Stomach (tissue), 9 donors: Measurements from ENCODE around the gene GJA9. TPM values are rescaled to one million over a fixed set of nuclear protein-coding genes. Genes with fewer than 3 reads are reported as not detected.

Source experiments
- DNase-seq, 2 donors: peaks; one replicate each; pipeline versions ENCODE4 v3.0.0 to v3.0.0-alpha.2; 2013 to 2019
- H3K27ac ChIP-seq, 5 donors: fragments of 200-600 bp in 4 of 5; sonication (generic) in 4 of 5; one replicate each; pipeline ENCODE4 v1.5.1; 2013 to 2019; ENCODE audit warnings: mild to moderate bottlenecking in 1 of 5, moderate library complexity in 1 of 5
- H3K27me3 ChIP-seq, 3 donors: fragments of 200-600 bp; sonication (generic); one replicate each; pipeline ENCODE4 v1.5.1; 2017 to 2019; ENCODE audit warnings: mixed run types in 1 of 3
- H3K36me3 ChIP-seq, 4 donors: fragments of 200-600 bp; sonication (generic); 1 replicate in 3 of 4; 2 replicates in 1 of 4; pipeline ENCODE4 v1.5.1; 2016 to 2019
- H3K4me1 ChIP-seq, 4 donors: fragments of 200-600 bp; sonication (generic); one replicate each; pipeline ENCODE4 v1.5.1; 2016 to 2019
- H3K4me3 ChIP-seq, 4 donors: fragments of 200-600 bp; sonication (generic) in 3 of 4; one replicate each; pipeline ENCODE4 v1.5.1; 2016 to 2019; ENCODE audit warnings: mild to moderate bottlenecking in 1 of 4
- H3K9me3 ChIP-seq, 4 donors: fragments of 200-600 bp; sonication (generic); one replicate each; pipeline ENCODE4 v1.5.1; 2016 to 2019
- CTCF ChIP-seq, 7 experiments: fragments of 450-650 bp in 4 of 7; fragments of 200-600 bp in 3 of 7; sonication (generic) in 3 of 7; IDR thresholded peaks; one replicate each; pipeline ENCODE4 v1.5.1; 2016 to 2019; ENCODE audit warnings: antibody characterized with exemption in 7 of 7, control low read depth in 2 of 7, mild to moderate bottlenecking in 1 of 7
- EP300 ChIP-seq: sonication (generic); formaldehyde crosslinking; IDR thresholded peaks from one replicate; pipeline ENCODE4 v1.6.1; 2017; ENCODE audit warnings: antibody characterized with exemption
- POLR2A ChIP-seq, 4 donors: fragments of 450-650 bp; IDR thresholded peaks; one replicate each; pipeline ENCODE4 v1.6.1; 2016; ENCODE audit warnings: antibody characterized with exemption in 4 of 4, control low read depth in 2 of 4, mild to moderate bottlenecking in 1 of 4, moderate library complexity in 1 of 4
- POLR2AphosphoS5 ChIP-seq, 3 donors: sonication (generic); formaldehyde crosslinking; IDR thresholded peaks; one replicate each; pipeline ENCODE4 v1.6.1; 2016; ENCODE audit warnings: antibody characterized with exemption in 3 of 3
- WGBS, 5 donors: extraction: QIAGEN DNeasy Blood & Tissue Kit in 3 of 5; methylation state at CpG; one replicate each; pipeline versions ENCODE4 v1.1.5 to v1.1.7; 2013 to 2018; 5-methylcytosine and 5-hydroxymethylcytosine counted together
- intact Hi-C: fragments of 100-400 bp; cut with DNase I; formaldehyde crosslinking; loops from one replicate; pipeline ENCODE4 v1.15.1; 2023; ENCODE audit warnings: low total_unique reads
- polyA plus RNA-seq, 3 donors: library from polyadenylated mRNA; stranded (reverse); fragments of 200-250 nt; gene quantifications; one replicate each; pipeline ENCODE4 v1.2.3, GENCODE V29; 2013
- total RNA-seq, 5 donors: library from RNA; depleted of rRNA; stranded (reverse); fragments of >200 nt; gene quantifications; one replicate each; pipeline versions ENCODE4 v1.1.0 to v1.2.3, GENCODE V29; 2014 to 2016
- donor health status: healthy with polysubstance abuse.
- donor health status: Bipolar disorder and iron deficiency.
- donor health status: healthy.

The GJA9 gene
- total and polyA plus RNA-seq, 8 donors = 0.25 to 0.73 TPM; not detected in 6

- H3K4me1 ChIP-seq = peaks cover 0 to 4% (median 0%) of the 10 kb centered on the region in 4 donors
- intact Hi-C loops = no loop called here
- TF ChIP-seq EP300 (no peak), POLR2AphosphoS5 (IDR thresholded peaks at IDR 0.05) (no peak), POLR2A (IDR thresholded peaks at IDR 0.05) (no peak), CTCF (IDR thresholded peaks at IDR 0.05) (no peak)
- no peak overlapping the region for H3K27ac ChIP-seq
- no peaks in the 10 kb centered on the region for H3K9me3 ChIP-seq
- 82 to 100% (median 95%) methylated on average over 2 of the region's 2 CpGs for WGBS, 5 donors
- no peaks in the 10 kb centered on the region for H3K36me3 ChIP-seq
- H3K27me3 ChIP-seq = no peaks in the 10 kb centered on the region
- no peak overlapping the region for H3K4me3 ChIP-seq
- no peak for DNase-seq
These were observed 44.0 kb upstream of the GJA9 start for GRCh38 chr1:38925391-38925790.

- peak; percentile 35 to 61 for DNase-seq
- no peaks in the 10 kb centered on the region for H3K36me3 ChIP-seq
- WGBS, 5 donors = 30 to 66% (median 50%) methylated on average over 3 of the region's 3 CpGs
- no peaks in the 10 kb centered on the region for H3K9me3 ChIP-seq
- intact Hi-C loops = no loop called here
- peak overlapping the region in 2 of 5 donors; percentile 8 to 43 for H3K27ac ChIP-seq
- no peaks in the 10 kb centered on the region for H3K27me3 ChIP-seq
- H3K4me1 ChIP-seq = peaks cover 0 to 4% (median 0%) of the 10 kb centered on the region in 4 donors
- no peak overlapping the region for H3K4me3 ChIP-seq
- TF ChIP-seq CTCF (IDR thresholded peaks at IDR 0.05) (no peak), POLR2A (IDR thresholded peaks at IDR 0.05) (no peak), POLR2AphosphoS5 (IDR thresholded peaks at IDR 0.05) (peak in 1 of 3 donors; percentile 52)
These were observed 42.2 kb upstream of the GJA9 start for GRCh38 chr1:38923607-38924006.

GRCh38 chr1:38919130-38919529 lies 37.7 kb upstream of the GJA9 start:
- no peaks in the 10 kb centered on the region for H3K9me3 ChIP-seq
- intact Hi-C loops = no loop called here
- WGBS, 5 donors = 47 to 57% (median 55%) methylated on average over 3 of the region's 3 CpGs
- peaks cover 0 to 13% (median 9%) of the 10 kb centered on the region in 4 donors for H3K36me3 ChIP-seq
- H3K27ac ChIP-seq = no peak overlapping the region
- TF ChIP-seq POLR2A (IDR thresholded peaks at IDR 0.05) (no peak), CTCF (IDR thresholded peaks at IDR 0.05) (peak in 1 of 7 experiments; percentile 37), EP300 (no peak), POLR2AphosphoS5 (IDR thresholded peaks at IDR 0.05) (peak in 1 of 3 donors; percentile 15)
- H3K27me3 ChIP-seq = no peaks in the 10 kb centered on the region
- peak in 1 of 2 donors; percentile 44 for DNase-seq
- H3K4me3 ChIP-seq = no peak overlapping the region
- H3K4me1 ChIP-seq = peaks cover 0 to 4% (median 0%) of the 10 kb centered on the region in 4 donors

- no peak for TF ChIP-seq CTCF (IDR thresholded peaks at IDR 0.05)
- Histone ChIP-seq H3K4me1 (peaks cover 0 to 4% (median 0%) of the 10 kb centered on the region in 4 donors), H3K27ac (no peak overlapping the region), H3K4me3 (no peak overlapping the region), H3K27me3 (no peaks in the 10 kb centered on the region), H3K36me3 (peaks cover 0 to 16% (median 12%) of the 10 kb centered on the region in 4 donors), H3K9me3 (no peaks in the 10 kb centered on the region)
- intact Hi-C loops = no loop called here
- 74 to 85% (median 81%) methylated on average over 5 of the region's 5 CpGs for WGBS, 5 donors
- DNase-seq = no peak
These were observed 37.2 kb upstream of the GJA9 start for GRCh38 chr1:38918568-38918967.
